ENCODE results near the gene A1CF.
"Not testable (repeated sequence)": the region's sequence is repeated elsewhere in the genome, so short reads cannot be mapped to it uniquely, and the experiment has no call there.

The A1CF gene

DNA sequence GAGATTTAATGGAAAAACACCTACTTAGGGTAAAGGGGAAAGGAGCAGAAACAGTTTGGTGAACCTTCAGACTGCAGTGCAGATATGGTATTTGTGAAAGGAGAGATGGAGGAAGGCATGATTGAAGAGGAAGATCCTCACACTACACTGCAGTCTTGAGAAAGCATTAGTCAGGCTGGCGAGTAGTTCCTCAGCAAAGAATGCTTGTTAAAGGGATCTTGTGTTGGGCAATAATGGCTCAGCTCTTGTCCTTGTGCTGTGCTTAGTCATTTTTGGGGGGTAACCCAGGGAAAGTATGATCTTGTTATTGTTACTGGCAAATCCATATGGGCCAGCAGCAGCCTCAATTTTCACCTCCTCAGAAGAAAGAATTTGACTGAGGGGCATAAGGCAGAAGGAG, 105.4 kb downstream of the A1CF start:
- H3K9me3 Mint-ChIP-seq, H3K4me1 Mint-ChIP-seq, H3K27me3 Mint-ChIP-seq, H3K4me3 Mint-ChIP-seq, DNase-seq, ATAC-seq, H3K27ac Mint-ChIP-seq: not testable (repeated sequence)

DNA sequence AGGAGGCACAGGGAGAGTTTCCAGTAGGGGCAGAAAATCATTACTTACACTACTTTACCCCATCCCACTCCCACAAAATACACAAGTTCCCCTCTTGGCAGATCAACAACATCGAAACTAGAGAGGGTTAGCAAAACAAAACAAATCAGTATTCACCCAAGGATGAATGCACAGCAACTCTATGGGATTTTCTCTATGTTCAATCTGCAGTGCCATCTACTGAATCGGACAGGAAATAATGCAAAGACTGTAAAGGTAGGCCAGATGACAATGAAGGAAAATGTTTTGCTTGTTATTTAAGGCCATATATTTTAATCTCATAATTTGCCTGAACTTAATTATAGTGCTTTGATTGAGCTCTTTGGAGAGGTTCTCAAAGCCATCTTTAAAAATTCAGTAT, 110.6 kb downstream of the A1CF start:
- not testable (repeated sequence) for ATAC-seq, DNase-seq, H3K27me3 Mint-ChIP-seq, H3K27ac Mint-ChIP-seq, H3K4me1 Mint-ChIP-seq, H3K4me3 Mint-ChIP-seq, H3K9me3 Mint-ChIP-seq

DNA sequence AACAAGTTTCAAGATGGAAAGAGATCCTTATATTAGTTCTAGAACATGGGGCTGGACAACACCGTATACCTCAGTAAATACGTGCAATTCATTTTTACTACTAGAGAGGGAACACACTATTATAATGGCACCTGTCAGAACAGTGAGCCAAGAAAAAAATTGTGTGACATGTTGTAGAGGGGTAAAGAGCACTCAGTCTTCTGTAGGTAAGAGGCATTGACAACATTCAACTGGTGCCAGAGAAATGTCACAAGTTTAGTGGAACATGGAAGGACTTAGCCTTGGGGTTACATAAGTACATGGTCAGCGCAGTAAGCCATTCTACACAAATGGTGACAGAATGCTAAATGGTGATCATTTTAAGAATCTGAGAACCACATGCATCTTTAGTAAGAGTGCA, 113.4 kb downstream of the A1CF start:
- H3K27ac Mint-ChIP-seq, H3K27me3 Mint-ChIP-seq, ATAC-seq, H3K4me3 Mint-ChIP-seq, DNase-seq, H3K9me3 Mint-ChIP-seq, H3K4me1 Mint-ChIP-seq: not testable (repeated sequence)

- H3K4me1 Mint-ChIP-seq, ATAC-seq, H3K27me3 Mint-ChIP-seq, H3K27ac Mint-ChIP-seq, DNase-seq, H3K4me3 Mint-ChIP-seq: not testable (repeated sequence)
- H3K9me3 Mint-ChIP-seq = peaks cover 8 to 11% of the 10 kb centered on the region in 2 donors
Measured at GRCh38 chr10:50766774-50767513, 118.5 kb downstream of the A1CF start.

Data from stimulated activated naive CD8-positive, alpha-beta T cell treated with anti-CD3 and anti-CD28 coated beads, Interleukin-15, amount 100 ng/mL, for 72 hours (primary cell).